Upper lobe of left lung (tissue), 6 donors: ENCODE data around the gene MON1A. TPM values are rescaled to one million over a fixed set of nuclear protein-coding genes. Genes with fewer than 3 reads are reported as not detected.

ENCODE experiments used
- ATAC-seq, 2 donors: fragments of 200-7000 bp; cut with Tn5 transposase; one replicate each; pipeline ENCODE4 v1.9.1; 2022; ENCODE audit warnings: mild to moderate bottlenecking in 2 of 2, moderate library complexity in 2 of 2; ENCODE audit not compliant: low FRiP score in 2 of 2
- DNase-seq, 2 donors: peaks; one replicate each; pipeline ENCODE4 v3.0.0-alpha.2; 2019 to 2020
- H3K27ac ChIP-seq, 4 donors: fragments of 200-600 bp; sonication (generic); one replicate each; pipeline ENCODE4 v1.5.1; 2016 to 2019
- H3K27me3 ChIP-seq, 4 donors: fragments of 200-600 bp; sonication (generic); one replicate each; pipeline ENCODE4 v1.5.1; 2017 to 2019
- H3K36me3 ChIP-seq, 4 donors: fragments of 200-600 bp; sonication (generic); one replicate each; pipeline ENCODE4 v1.5.1; 2016 to 2019
- H3K4me1 ChIP-seq, 4 donors: fragments of 200-600 bp; sonication (generic); one replicate each; pipeline ENCODE4 v1.5.1; 2018 to 2019
- H3K4me3 ChIP-seq, 4 donors: fragments of 200-600 bp; sonication (generic); one replicate each; pipeline ENCODE4 v1.5.1; 2017 to 2019; ENCODE audit warnings: mild to moderate bottlenecking in 2 of 4, moderate library complexity in 1 of 4
- H3K9me3 ChIP-seq, 4 donors: fragments of 200-600 bp; sonication (generic); one replicate each; pipeline ENCODE4 v1.5.1; 2018 to 2019
- CTCF ChIP-seq, 6 experiments: fragments of 450-650 bp in 4 of 6; fragments of 200-600 bp in 2 of 6; sonication (generic) in 2 of 6; IDR thresholded peaks; one replicate each; pipeline ENCODE4 v1.5.1; 2016 to 2019; ENCODE audit warnings: antibody characterized with exemption in 6 of 6
- EP300 ChIP-seq, 4 donors: sonication (generic); formaldehyde crosslinking; IDR thresholded peaks; one replicate each; pipeline ENCODE4 v1.5.1; 2017; ENCODE audit warnings: antibody characterized with exemption in 4 of 4, control low read depth in 2 of 4
- POLR2A ChIP-seq, 4 donors: fragments of 450-650 bp; IDR thresholded peaks; one replicate each; pipeline ENCODE4 v1.5.1; 2016 to 2017; ENCODE audit warnings: antibody characterized with exemption in 4 of 4, mild to moderate bottlenecking in 2 of 4
- POLR2AphosphoS5 ChIP-seq, 2 donors: sonication (generic); formaldehyde crosslinking; IDR thresholded peaks; one replicate each; pipeline ENCODE4 v1.5.1; 2017; ENCODE audit warnings: antibody characterized with exemption in 2 of 2
- WGBS, 2 donors: methylation state at CpG; one replicate each; pipeline ENCODE4 v1.1.5; 2017 to 2018; 5-methylcytosine and 5-hydroxymethylcytosine counted together
- total RNA-seq, 6 donors: library from RNA; depleted of rRNA in 4 of 6; stranded (reverse); fragments of >200 nt in 4 of 6; gene quantifications; one replicate each; pipeline versions ENCODE4 v1.1.0 to v1.2.1, GENCODE V29; 2016 to 2021
- donor health status: DM: no; HTN: no; CAD: no; lungs with moderate emphysema.
- donor health status: DM: no; HTN: yes; CAD: no; lungs with severe emphysema.

MON1A gene
- total RNA-seq, 6 donors from 2014 or later, result 8.0 to 28.3 (median 15.0) TPM

DNA sequence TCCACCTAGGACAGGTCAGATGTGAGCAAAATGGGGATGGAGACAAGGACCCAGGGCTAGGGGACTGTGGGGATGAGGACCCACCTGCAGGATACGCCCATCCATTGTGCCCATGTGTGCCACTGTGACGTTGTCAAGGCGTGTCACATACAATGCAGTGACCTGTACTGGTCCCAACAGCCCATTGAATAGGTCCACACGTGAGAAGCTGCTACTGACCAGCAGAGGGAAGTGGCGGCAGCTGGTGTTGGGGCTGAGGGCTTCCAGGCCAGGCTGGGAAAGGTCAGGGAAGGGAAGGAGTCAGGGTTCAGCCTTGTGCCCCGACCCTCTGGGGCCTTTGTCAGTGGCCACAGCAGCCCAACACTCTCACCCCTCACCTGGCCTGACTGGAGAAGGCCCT lies 30.6 kb downstream of the MON1A start:
- Histone ChIP-seq H3K4me3 (no peak overlapping the region), H3K27ac (no peak overlapping the region), H3K4me1 (peaks cover 27 to 41% (median 39%) of the 10 kb centered on the region in 4 donors), H3K27me3 (no peaks in the 10 kb centered on the region), H3K9me3 (no peaks in the 10 kb centered on the region), H3K36me3 (peaks cover 0 to 43% (median 22%) of the 10 kb centered on the region in 4 donors)
- no peak for ATAC-seq
- 75 to 87% methylated on average over 4 to 6 of the region's 6 CpGs for WGBS, 2 donors
- DNase-seq, result no peak
- TF ChIP-seq EP300 (IDR thresholded peaks at IDR 0.05), result no peak
- no peak for TF ChIP-seq POLR2AphosphoS5 (IDR thresholded peaks at IDR 0.05)
- TF ChIP-seq POLR2A (IDR thresholded peaks at IDR 0.05), result no peak
- TF ChIP-seq CTCF (IDR thresholded peaks at IDR 0.05), result no peak

DNA sequence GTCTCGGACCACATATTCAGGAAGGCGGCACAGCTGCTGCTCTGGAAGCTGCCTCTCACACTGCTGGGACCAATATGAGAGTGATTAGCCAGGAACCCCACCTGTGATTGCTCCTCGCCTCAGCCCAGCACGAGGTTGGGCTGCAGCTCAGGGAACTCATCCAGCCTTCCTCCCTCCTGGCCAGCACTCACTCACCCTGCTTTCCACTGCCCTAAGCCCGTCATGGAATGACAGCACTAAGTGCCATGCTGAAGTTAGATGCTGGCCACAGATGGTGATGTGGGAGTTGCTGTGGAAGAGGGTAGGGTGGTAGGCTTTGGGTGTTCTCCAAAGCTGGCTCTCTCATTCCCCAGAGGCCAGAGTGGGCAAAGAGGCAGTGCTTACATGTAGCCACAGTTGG lies 33.3 kb downstream of the MON1A start:
- Histone ChIP-seq H3K4me1 (peaks cover 7 to 16% (median 13%) of the 10 kb centered on the region in 4 donors), H3K27me3 (no peaks in the 10 kb centered on the region), H3K27ac (no peak overlapping the region), H3K9me3 (no peaks in the 10 kb centered on the region), H3K4me3 (no peak overlapping the region), H3K36me3 (peaks cover 0 to 47% (median 23%) of the 10 kb centered on the region in 4 donors)
- TF ChIP-seq POLR2A (IDR thresholded peaks at IDR 0.05) (no peak), EP300 (IDR thresholded peaks at IDR 0.05) (no peak), CTCF (IDR thresholded peaks at IDR 0.05) (no peak), POLR2AphosphoS5 (IDR thresholded peaks at IDR 0.05) (no peak)
- WGBS, 2 donors, result 88 to 95% methylated on average over 3 to 5 of the region's 5 CpGs
- no peak for ATAC-seq
- DNase-seq, result no peak

DNA sequence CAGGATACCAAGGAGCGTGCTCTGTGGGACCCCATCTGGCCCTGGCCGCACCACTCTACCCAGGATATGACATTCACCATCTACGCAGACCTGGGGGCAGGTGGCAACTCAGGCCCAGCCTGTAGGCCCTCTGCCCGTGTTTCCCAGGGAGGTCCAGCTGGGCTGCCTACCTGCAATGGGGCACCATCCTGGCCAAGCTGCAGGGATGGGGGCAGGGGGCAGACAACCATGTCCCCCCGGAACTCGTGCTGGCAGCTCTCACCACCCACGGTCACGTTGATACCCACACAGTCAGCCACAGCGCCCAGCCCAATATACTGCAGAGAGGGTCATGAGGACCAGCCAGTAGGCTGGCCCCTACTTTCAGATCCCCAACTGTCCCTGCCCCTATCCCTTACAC lies 33.8 kb downstream of the MON1A start:
- no peak for DNase-seq

DNA sequence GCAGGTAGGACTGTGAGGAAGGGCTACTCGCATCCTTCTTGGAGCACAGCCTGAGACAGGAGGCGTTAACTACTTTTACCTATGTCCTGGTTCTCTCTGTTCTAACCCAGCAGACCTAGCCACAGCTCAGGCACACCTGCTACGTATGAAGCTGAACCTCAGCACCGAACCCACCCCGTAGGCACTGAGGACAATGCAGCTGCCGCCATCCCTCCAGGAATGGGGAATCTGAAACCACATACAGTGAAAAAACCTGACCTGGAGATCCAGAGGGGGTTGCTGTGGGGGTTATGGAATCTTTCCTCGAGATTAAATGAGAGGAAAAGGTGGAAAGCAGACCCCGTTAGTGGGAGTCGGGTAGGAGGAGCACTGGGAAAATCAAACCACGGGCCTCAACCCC lies 40.3 kb downstream of the MON1A start:
- no peak overlapping the region for H3K27ac ChIP-seq
- no peak for ATAC-seq
- no peaks in the 10 kb centered on the region for H3K4me1 ChIP-seq
- TF ChIP-seq CTCF (IDR thresholded peaks at IDR 0.05) (no peak), EP300 (IDR thresholded peaks at IDR 0.05) (no peak), POLR2AphosphoS5 (IDR thresholded peaks at IDR 0.05) (no peak), POLR2A (IDR thresholded peaks at IDR 0.05) (no peak)
- 77 to 80% methylated on average over 10 of the region's 10 CpGs for WGBS, 2 donors
- DNase-seq, result no peak
- H3K27me3 ChIP-seq, result no peaks in the 10 kb centered on the region
- H3K4me3 ChIP-seq, result no peak overlapping the region
- H3K36me3 ChIP-seq, result peaks cover 0 to 10% (median 5%) of the 10 kb centered on the region in 4 donors
- H3K9me3 ChIP-seq, result no peaks in the 10 kb centered on the region

More for the DNA sequence above, 33.8 kb downstream of the MON1A start:
- Histone ChIP-seq H3K4me3 (no peak overlapping the region), H3K27ac (no peak overlapping the region), H3K27me3 (no peaks in the 10 kb centered on the region), H3K4me1 (peaks cover 2 to 10% (median 7%) of the 10 kb centered on the region in 4 donors), H3K9me3 (no peaks in the 10 kb centered on the region), H3K36me3 (peaks cover 0 to 52% (median 27%) of the 10 kb centered on the region in 4 donors)
- no peak for ATAC-seq
- WGBS, 2 donors, result 92 to 95% methylated on average over 6 to 9 of the region's 9 CpGs
- no peak for TF ChIP-seq EP300 (IDR thresholded peaks at IDR 0.05)
- TF ChIP-seq CTCF (IDR thresholded peaks at IDR 0.05), result no peak
- no peak for TF ChIP-seq POLR2AphosphoS5 (IDR thresholded peaks at IDR 0.05)
- TF ChIP-seq POLR2A (IDR thresholded peaks at IDR 0.05), result no peak

DNA sequence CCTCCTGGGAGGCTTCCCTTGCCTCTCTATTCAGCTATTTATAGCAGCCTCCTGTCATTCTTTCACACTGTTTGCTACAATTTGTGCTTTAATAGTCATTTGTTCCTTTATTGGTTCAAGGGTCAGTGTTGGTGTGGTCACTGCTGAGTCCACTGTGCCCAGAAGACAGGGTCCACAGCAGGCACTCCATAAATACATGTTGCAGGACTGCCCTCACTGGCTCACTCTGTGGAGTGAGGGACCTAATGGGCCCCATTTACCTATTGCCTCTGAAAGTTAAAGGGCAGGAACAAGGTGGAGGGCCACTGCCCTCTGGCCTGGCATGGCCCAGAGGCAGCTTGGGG lies 42.7 kb downstream of the MON1A start:
- H3K27me3 ChIP-seq, result no peaks in the 10 kb centered on the region
- DNase-seq (no peak), ATAC-seq (no peak)
- TF ChIP-seq POLR2A (IDR thresholded peaks at IDR 0.05) (no peak), EP300 (IDR thresholded peaks at IDR 0.05) (no peak), POLR2AphosphoS5 (IDR thresholded peaks at IDR 0.05) (no peak), CTCF (IDR thresholded peaks at IDR 0.05) (no peak)
- peaks cover 0 to 9% (median 5%) of the 10 kb centered on the region in 4 donors for H3K36me3 ChIP-seq
- H3K4me3 ChIP-seq, result no peak overlapping the region
- H3K27ac ChIP-seq, result no peak overlapping the region
- no peaks in the 10 kb centered on the region for H3K4me1 ChIP-seq
- H3K9me3 ChIP-seq, result no peaks in the 10 kb centered on the region
